ENCODE data around the gene COL4A3.

The COL4A3 gene

DNA sequence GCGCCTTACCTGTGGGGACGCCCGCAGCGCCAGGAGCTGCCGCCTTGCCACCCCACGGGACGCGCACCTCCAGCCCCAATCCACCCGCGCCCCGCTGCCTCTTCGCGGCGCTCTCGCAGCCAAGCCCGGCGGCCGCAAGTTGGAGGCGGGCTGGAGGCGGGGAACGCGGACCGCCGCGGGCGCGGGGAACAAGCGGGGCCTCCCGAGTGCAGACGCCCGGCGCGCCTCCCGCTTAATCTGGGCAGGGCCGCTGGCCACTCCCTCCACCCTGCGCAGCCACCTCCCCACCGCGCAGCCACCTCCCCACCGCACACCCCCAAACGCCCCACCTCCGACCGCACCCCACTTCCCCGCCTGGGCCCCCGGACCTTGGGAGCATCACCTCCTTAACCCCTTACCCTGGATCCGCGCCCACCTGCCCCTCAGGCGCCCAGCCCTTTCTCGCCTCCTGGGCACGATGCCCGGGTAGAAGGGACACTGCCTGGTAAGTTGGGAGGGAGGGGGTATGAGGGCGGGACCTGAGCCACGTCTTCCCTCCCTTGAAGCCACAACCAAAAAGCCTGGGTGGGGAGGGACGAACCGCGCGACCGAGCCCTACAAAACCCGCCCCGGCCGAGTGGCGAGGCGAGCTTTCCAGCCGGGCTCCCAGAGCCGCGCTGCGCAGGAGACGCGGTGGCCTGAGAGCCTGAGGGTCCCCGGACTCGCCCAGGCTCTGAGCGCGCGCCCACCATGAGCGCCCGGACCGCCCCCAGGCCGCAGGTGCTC is at the start of gene COL4A3, which contains the start of gene COL4A4:
COL4A3 (plus strand) TSS at position 627 of the 765 bp plus-strand sequence; CDS start at position 730, 103 bp downstream.
COL4A4 (minus strand) TSS at position 208 of the 765 bp plus-strand sequence. CDS start 16,722 bp downstream, outside the sequence.
- DNase-seq, result no peak

DNA sequence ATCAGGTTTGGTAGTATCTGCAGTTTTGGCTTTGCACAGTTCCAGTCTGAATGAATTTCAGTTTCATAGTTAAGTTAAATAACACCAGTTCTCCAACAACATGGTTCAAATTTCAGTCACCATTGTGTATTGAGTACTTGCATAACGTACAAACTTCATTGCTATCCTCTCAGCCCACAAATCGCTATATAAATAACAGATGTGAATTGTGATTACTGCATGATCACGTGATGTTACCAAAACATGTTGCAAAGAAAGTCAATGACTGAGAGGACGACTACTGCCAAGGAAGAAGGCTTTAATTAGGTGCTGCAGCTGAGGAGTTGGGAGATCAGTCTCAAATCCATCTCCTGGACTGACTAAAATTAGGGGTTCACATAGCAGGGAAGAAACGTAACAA is 48.7 kb upstream of the COL4A3 start:
- DNase-seq, result no peak

GRCh38 chr2:227117027-227117426 is 47.4 kb upstream of the COL4A3 start:
- no peak for DNase-seq

GRCh38 chr2:227117852-227118251 is 46.6 kb upstream of the COL4A3 start:
- DNase-seq, result no peak

GRCh38 chr2:227118353-227118752 is 46.1 kb upstream of the COL4A3 start:
- DNase-seq, result no peak

DNA sequence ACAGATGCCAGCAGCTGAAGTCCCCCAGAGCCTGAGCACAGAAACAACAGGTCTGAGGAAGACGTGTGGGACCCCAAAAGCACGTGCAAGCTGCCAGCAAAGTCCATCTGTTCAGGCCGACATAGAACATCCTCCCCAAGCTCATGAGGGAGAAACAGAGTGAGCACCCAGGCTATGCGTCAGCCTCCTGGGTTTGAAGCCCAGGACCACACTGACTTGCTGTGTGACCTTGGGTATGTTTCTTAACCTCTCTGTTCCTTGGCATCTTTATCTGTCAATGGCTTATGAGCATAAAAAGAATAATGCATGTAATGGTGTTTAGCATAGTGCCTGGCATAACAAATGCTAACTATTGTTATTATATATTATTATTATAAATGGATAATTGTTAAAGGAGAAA is 40.7 kb upstream of the COL4A3 start:
- no peak for DNase-seq

DNA sequence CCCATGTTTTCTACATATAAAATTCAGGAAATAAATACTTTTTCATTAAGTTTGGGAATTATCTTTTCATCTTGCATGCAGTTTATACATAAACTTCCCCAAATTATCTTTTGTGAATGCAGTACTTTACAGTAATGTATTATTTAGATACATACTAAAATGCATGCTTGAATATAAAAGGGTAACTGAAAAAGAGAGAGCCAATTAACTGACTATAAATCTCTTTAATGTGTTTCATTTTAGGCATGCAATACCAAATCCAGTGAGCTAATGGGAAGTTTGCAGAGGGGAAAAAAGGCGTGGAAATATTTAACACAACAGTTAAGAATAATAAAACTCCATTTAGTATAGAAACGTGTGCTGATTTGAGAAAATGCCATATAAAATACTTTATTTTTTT is 39.6 kb upstream of the COL4A3 start:
- no peak for DNase-seq

DNA sequence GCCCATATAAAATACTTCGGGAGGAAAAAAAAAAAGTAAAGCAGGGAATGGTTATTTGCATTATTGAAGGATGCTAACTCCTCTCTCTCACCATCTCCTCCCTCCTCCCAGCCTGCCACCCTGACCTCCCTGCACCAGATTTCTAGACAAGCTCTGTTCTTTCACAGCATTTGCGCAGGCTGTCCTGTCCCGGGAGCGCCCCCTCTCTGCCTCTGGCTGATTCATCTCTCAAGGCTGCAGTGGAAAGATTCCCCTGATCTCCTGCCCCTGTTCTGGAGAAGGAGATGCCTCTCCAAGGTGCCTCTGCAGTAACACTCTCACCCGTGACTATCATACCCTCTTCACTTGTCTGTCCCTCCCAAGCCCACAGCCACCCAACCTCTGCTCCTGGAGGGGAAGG is 38.9 kb upstream of the COL4A3 start:
- no peak for DNase-seq

DNA sequence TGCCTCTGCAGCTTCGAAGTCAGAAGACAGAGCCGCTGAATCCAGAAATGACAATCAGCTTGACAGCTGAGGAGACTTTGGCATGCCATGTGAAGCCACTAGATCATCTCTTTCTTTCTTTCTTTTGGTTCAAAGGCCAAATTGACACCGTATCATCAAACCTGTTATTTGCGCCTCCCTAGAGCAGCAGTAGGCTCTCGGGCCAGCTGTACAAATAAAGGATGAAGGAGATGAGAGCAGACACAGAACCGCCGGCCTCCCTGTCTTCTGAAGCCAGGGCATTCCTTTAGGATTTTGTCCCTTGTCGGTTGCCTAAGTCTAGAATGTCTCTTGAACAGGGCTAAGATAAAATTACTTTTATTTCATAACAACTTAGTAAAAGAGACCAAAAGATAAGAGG is 37.2 kb upstream of the COL4A3 start:
- DNase-seq, result no peak

DNA sequence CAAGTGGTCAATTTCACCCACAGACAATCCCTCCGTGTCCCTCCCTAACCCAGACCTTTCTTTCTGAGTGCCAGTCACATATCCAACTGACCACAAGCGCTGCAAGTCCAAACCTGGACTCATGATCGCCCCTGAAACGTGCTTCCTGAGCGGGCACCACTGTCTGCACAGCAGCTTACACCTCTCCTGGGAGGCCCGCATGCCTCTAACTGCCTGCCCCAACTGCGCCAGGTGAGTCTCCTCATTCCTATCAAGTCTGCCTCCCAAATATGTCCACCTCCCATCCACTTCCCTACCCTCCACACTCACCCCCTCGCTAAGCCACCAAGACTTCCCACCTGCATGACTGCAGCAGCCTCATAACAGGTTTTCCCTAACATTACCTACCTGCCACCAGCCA is 33.8 kb upstream of the COL4A3 start:
- DNase-seq, result no peak

DNA sequence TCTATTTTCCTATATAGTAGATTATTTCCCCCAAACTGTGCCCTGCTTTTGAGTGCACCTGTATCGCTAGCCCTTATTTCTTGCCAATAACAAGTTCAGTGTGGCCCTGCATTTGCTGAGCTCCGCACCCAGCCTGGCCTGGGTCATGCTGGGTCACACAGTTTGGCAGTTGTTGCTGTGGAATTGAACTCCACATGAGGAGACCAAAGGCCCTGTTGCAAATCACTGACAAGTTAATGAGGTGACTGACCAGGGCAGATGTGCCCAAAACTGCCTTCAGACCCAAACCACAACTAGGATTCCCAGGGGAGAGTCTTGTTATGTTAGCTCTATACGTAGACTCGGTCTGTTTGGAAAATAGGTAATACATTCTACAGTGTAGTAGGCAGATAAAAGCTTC is 31.4 kb upstream of the COL4A3 start:
- no peak for DNase-seq

DNA sequence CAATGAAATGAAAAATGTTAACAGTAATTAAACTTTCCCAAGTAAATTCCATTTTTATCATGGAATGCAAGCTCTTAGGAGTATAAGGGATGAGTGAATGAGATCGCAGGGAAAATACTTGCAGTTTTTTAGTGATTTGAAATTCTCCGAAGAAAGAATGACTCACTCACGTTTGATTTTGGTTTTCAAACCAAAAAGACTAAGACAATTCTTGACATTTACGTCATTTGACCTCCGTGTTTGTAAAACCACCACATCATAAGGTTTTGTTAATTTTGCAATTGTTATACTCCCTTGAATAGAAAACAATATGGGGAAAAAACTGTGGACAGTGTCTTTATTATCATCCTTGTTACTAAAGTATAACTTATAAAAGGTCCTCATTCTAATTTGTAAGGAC is 29.8 kb upstream of the COL4A3 start:
- DNase-seq, result no peak

- no peak for DNase-seq
Observed at GRCh38 chr2:227141301-227141700, 23.1 kb upstream of the COL4A3 start.

DNA sequence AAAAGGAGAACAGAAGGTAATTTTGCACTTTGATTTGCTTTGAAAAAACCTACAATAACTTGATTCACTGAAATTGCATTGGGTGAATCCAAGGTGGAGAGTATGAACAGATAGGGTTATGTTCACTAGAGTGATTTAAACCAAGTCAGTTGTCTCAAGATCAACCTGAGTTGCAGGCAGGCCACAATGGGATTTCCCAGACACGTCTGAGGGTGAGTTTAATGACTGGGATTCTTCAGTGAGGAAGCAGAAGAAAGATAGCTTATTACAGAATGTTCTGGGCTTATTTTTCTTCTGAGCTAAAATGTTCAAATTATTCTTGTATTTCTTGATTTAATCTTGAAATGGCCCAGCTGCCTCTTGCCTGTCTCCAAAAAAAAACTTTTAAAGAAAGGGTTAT is 20.5 kb upstream of the COL4A3 start:
- no peak for DNase-seq

GRCh38 chr2:227146456-227146855 is 18.0 kb upstream of the COL4A3 start:
- DNase-seq, result no peak

DNA sequence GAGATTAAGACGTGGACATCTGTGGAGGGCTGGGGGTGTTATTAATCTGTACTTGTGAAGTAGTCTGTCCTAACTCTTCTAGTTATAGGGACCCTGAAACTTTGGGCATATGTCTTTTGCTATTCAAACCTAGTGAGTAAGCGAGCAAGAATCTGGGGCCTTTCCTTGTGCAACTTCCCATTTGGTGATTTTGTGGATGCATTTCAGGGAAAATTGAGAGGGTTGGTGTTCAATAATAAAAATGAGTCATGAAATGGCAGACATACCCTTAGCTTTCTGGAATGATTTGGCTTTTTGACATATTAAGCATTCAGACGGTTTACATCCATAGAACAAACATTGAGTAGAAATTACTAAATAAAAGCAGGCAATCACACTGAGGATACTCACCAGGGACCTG is 17.4 kb upstream of the COL4A3 start:
- no peak for DNase-seq

GRCh38 chr2:227148106-227148505 is 16.3 kb upstream of the COL4A3 start:
- no peak for DNase-seq

DNA sequence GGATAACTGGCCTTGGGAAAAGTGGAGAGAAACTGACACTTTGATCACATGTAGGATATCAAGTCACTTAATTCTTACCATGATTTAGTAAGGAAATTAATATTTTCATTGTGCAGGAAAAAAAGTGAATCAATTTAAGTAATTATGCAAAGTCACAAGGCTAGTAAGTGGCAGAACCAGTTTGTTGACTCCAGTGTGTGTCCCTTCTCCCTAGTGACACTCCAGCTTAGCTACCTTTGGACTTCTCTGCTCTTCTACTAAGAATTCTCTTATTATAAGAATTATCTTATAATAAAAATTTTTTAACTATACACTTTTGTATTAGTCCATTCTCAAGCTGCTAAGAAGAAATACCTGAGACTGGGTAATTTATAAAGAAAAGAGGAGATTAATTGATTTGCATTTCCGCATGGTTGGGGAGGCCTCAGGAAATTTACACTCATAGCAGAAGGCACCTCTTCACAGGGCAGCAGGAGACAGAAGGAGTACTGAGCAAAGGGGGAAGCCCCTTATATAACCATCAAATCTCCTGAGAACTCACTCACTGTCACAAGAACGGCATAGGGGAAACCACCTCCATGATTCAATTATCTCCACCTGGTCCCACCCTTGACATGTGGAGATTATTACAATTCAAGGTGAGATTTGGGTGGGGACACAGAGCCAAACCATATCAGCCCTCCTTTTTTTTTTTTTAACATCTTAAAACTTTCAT is 14.0 kb upstream of the COL4A3 start:
- DNase-seq, result no peak

GRCh38 chr2:227152093-227152766 is 12.2 kb upstream of the COL4A3 start:
- DNase-seq, result no peak

- DNase-seq, result no peak
Observed at GRCh38 chr2:227153307-227153706, 11.1 kb upstream of the COL4A3 start.

DNA sequence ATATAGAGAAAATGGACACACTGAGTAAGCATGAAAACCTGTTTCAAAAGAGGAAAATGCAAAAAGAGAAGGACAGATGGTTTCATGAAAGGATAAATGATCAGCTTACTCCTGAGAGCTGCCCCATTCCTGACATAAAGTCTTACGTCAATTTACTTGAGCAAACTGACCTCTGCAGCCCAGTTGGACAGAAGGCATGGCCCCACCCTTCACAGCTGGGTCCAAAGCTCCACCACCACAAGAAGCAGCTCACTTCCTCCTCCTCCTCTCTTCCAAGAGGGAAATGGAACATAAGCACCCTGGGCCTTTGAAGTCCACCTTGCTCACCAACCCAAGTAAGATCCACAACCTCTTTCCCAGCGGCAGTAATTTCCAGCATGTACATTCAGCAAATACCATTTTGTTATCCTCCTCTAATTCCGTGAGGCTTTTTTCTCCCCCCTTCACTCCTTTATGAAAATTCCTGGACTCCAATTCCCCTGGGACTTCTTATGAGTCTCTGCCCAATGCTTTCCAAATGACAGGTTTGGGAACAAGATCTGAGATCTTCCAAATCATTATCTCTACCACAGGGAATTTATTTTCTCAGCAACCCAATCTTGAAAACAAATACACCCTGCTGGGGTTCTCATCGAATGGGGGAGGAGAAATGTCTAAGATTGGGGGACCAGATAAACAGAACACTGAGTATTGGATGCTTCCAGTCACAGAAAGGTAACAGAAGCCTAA is 10.5 kb upstream of the COL4A3 start:
- DNase-seq, result no peak

- no peak for DNase-seq
Observed at GRCh38 chr2:227154986-227155774, 9.2 kb upstream of the COL4A3 start.
